ENCODE data around the gene THSD1.
"Not testable (repeated sequence)": the region's sequence is repeated elsewhere in the genome, so short reads cannot be mapped to it uniquely, and the experiment has no call there.

The THSD1 gene

DNA sequence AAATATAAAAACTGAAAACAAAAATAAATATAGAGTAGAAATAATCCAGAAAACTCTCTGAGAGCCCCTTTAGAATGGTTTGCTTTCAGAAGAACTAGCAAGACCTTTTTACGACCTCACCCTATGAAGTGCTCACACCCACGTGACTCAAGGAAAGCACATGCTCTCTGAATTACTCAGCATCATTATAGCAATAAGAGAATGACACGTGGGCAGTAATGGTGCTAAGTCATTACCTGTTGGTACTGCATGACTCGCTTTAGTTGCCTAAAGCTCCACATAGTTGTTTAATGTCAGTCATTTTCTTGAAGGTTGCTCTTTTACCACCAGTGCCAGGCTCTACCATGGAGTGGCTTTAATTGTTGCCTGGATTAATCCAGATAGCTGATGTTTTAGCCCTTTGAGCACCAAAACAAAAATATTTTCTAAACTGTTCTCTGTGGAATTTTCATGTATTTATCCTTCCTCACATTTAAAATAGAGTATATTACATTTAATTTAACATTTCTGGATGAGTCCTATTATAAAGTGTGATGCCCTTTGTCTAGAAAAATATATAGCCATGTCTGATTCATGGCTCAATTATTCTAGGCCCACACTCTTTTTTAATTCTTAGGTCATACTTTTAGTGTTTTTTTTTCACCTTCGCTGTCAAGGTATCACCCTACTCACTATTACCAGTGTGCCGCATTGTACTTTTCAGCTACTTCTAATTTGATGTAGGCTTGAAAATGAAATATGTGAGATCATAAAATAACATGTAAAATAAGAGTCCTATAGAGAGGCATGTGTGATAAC, 56.8 kb downstream of the THSD1 start:
- no peak for DNase-seq

DNA sequence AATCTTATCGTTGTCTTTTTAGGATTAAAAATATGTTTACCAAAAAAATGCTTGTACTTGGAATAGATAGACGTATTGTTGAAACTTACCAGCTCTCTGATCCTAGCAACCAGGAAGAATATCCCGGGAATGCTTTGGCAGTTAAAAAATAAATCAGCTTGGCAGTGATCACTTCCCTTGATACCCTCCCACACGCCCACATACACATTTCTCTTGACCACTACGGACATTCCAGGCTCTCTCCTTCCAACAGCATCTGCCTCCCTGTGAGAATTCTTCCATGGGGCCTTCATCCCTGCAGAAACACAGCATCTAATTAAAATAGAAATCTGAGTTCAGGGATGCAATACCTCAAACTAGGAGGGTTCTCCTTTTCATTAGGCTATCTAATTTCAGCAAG, 57.9 kb downstream of the THSD1 start:
- DNase-seq: no peak

DNA sequence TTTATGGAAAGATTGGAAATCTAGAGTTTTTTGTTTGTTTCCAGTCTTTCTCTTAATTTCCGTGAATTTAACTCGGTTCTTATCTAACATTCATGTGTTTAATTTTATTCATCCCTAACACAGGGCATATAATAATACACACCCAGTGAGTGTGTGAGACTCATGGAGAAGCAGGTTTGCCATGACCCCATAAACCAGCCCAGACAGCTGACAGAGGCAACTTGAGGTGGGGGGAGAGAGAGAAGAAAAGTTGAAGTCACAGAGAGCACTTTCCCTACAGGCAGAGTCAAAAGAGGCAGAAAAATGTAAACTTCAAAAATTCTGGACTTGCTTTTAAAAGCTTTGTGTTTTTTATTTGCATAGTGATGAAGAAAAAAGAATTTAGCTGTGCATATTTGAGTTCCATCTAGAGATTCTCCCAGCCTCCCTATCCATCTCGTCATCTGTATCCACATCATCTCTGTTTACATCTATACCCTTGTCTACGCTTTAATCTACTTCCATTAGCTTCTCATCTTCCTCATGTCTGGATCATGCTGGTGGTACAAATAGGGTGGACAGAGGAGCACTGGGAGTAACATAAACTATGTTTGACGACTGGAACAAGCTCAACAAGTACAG, 60.2 kb downstream of the THSD1 start:
- DNase-seq: no peak

DNA sequence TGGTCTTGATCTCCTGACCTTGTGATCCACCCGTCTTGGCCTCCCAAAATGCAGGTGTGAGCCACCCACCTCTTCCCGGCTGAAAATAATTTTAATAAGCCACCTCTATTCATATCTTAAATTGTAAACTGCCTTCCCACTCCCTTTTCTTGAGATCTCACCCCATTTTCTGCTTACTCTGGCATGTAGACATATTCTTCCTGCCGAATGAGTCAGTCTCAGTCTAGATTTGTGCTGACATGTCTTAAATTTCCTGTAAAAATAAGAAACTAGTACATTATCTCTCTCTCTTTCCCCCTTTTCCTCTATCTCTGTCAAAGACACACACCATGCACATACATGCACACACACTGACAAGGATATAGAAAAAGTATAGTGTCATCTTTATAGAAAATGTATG, 60.9 kb downstream of the THSD1 start:
- no peak for DNase-seq

- DNase-seq: no peak
Observed at GRCh38 chr13:52344108-52344507, 61.9 kb downstream of the THSD1 start.

GRCh38 chr13:52342203-52342602, 63.8 kb downstream of the THSD1 start:
- not testable (repeated sequence) for DNase-seq

- DNase-seq: not testable (repeated sequence)
Observed at GRCh38 chr13:52337828-52338455, 68.0 kb downstream of the THSD1 start.

DNA sequence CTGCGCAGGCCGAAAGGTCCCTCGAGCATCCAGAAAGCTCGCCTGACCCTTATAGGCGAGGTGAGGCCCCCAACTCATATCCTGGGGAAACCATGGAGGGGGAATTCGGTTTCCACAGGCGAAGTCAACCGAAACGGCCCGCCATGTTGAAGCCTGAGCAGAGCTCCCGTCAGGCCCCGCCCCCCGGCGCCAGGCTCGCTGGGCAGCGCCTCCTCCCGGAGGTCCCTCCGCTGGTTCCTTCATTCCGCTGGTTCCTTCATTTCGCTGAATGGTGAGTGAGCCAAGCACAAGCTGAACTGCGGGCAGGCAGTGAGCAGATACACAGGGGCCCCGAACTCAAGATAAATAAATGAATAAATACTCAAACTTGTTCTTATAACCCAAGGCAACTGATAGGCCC, 71.9 kb downstream of the THSD1 start:
- not testable (repeated sequence) for DNase-seq

- not testable (repeated sequence) for DNase-seq
Observed at GRCh38 chr13:52331844-52332243, 74.1 kb downstream of the THSD1 start.

Measured in NCI-H1092 (cell line).